Lower lobe of right lung (tissue), 2 donors: ENCODE measurements around the gene TTN. TPM values are rescaled to one million over a fixed set of nuclear protein-coding genes. Genes with fewer than 3 reads are reported as not detected.

Experiments
- ATAC-seq, 2 donors: fragments of 200-7000 bp; cut with Tn5 transposase; one replicate each; pipeline ENCODE4 v1.9.1; 2020 to 2022; ENCODE audit warnings: mild to moderate bottlenecking in 2 of 2, moderate library complexity in 2 of 2
- DNase-seq: peaks from one replicate; pipeline ENCODE4 v3.0.0-alpha.2; 2020
- H3K27ac ChIP-seq: fragments of 200-600 bp; one replicate; pipeline ENCODE4 v1.8.0; 2022
- H3K27me3 ChIP-seq: fragments of 200-600 bp; one replicate; pipeline ENCODE4 v1.8.0; 2022; ENCODE audit warnings: low read depth
- H3K36me3 ChIP-seq: fragments of 200-600 bp; one replicate; pipeline ENCODE4 v1.8.0; 2022; ENCODE audit warnings: mild to moderate bottlenecking
- H3K4me1 ChIP-seq: fragments of 200-600 bp; one replicate; pipeline ENCODE4 v1.8.0; 2022
- H3K4me3 ChIP-seq: fragments of 200-600 bp; one replicate; pipeline ENCODE4 v1.8.0; 2022; ENCODE audit warnings: mild to moderate bottlenecking
- H3K9me3 ChIP-seq: fragments of 200-600 bp; one replicate; pipeline ENCODE4 v1.8.0; 2022
- intact Hi-C: fragments of 100-400 bp; cut with DNase I; formaldehyde crosslinking; loops from one replicate; pipeline ENCODE4 v1.11.0; 2022
- total RNA-seq: library from RNA; stranded (reverse); fragmentation: NEBNext Ultra II Directional; extraction: Animal tissue kit (Norgen Biotek cat#: 25700); gene quantifications from one replicate; pipeline ENCODE4 v1.2.1, GENCODE V29; 2021
- TF ChIP-seq, protein P1 (sequence below): fragments of 200-600 bp; IDR thresholded peaks from one replicate; pipeline ENCODE4 v1.8.0; 2022; ENCODE audit warnings: antibody characterized with exemption, mild to moderate bottlenecking
- donor health status: DM: no; HTN: yes; CAD: no; lungs with severe emphysema.

The TTN gene
- total RNA-seq, 1 donor from 2014 or later: 40.3 TPM

- Histone ChIP-seq H3K4me3 (no peak overlapping the region), H3K27me3 (no peaks in the 10 kb centered on the region), H3K4me1 (no peaks in the 10 kb centered on the region), H3K27ac (no peak overlapping the region), H3K36me3 (no peaks in the 10 kb centered on the region), H3K9me3 (no peaks in the 10 kb centered on the region)
- ATAC-seq: no peak
- intact Hi-C loops: no loop called here
- TF ChIP-seq, protein P1, sequence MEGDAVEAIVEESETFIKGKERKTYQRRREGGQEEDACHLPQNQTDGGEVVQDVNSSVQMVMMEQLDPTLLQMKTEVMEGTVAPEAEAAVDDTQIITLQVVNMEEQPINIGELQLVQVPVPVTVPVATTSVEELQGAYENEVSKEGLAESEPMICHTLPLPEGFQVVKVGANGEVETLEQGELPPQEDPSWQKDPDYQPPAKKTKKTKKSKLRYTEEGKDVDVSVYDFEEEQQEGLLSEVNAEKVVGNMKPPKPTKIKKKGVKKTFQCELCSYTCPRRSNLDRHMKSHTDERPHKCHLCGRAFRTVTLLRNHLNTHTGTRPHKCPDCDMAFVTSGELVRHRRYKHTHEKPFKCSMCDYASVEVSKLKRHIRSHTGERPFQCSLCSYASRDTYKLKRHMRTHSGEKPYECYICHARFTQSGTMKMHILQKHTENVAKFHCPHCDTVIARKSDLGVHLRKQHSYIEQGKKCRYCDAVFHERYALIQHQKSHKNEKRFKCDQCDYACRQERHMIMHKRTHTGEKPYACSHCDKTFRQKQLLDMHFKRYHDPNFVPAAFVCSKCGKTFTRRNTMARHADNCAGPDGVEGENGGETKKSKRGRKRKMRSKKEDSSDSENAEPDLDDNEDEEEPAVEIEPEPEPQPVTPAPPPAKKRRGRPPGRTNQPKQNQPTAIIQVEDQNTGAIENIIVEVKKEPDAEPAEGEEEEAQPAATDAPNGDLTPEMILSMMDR: no peak
- DNase-seq: no peak
Observed at GRCh38 chr2:178800510-178800909, 6.7 kb downstream of the TTN start.

DNA sequence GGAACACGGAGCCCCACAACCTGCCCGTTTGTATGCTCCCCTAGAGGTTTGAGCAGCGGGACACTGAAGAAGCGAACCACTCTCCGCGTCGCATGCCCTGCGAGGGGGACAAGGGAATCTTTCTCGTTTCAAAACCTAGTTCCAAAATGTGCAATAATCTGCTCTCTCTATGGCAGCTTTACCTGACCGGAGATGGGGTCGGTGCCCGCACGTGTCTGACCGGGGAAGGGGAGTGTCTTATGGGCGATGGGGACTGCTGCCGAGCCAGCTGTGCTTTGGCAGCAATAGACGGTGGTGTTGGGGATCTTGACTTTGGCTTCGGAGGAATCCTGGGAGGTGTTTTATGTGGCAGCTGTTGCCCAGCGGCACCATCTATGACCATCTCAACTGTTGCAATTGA, 7.9 kb downstream of the TTN start:
- TF ChIP-seq, protein P1: no peak
- Histone ChIP-seq H3K4me1 (no peaks in the 10 kb centered on the region), H3K27me3 (no peaks in the 10 kb centered on the region), H3K9me3 (no peaks in the 10 kb centered on the region), H3K36me3 (peaks cover 2% of the 10 kb centered on the region), H3K27ac (no peak overlapping the region), H3K4me3 (no peak overlapping the region)
- intact Hi-C loops: no loop called here
- no peak for ATAC-seq
- DNase-seq: no peak

GRCh38 chr2:178796079-178796677, 11.0 kb downstream of the TTN start:
- no peak overlapping the region for H3K4me3 ChIP-seq
- H3K36me3 ChIP-seq: peaks cover 20% of the 10 kb centered on the region
- ATAC-seq (no peak), DNase-seq (no peak)
- no peak overlapping the region for H3K27ac ChIP-seq
- intact Hi-C loops: no loop called here
- TF ChIP-seq, protein P1: peak; percentile 63
- H3K4me1 ChIP-seq: no peaks in the 10 kb centered on the region
- H3K27me3 ChIP-seq: no peaks in the 10 kb centered on the region
- no peaks in the 10 kb centered on the region for H3K9me3 ChIP-seq

GRCh38 chr2:178787934-178788333, 19.3 kb downstream of the TTN start:
- peaks cover 7% of the 10 kb centered on the region for H3K36me3 ChIP-seq
- H3K9me3 ChIP-seq: no peaks in the 10 kb centered on the region
- no peaks in the 10 kb centered on the region for H3K27me3 ChIP-seq
- intact Hi-C loops: no loop called here
- no peaks in the 10 kb centered on the region for H3K4me1 ChIP-seq
- no peak overlapping the region for H3K27ac ChIP-seq
- TF ChIP-seq, protein P1: no peak
- DNase-seq (no peak), ATAC-seq (no peak)
- H3K4me3 ChIP-seq: no peak overlapping the region

GRCh38 chr2:178787155-178787554, 20.1 kb downstream of the TTN start:
- Histone ChIP-seq H3K4me3 (no peak overlapping the region), H3K27ac (no peak overlapping the region), H3K36me3 (peaks cover 8% of the 10 kb centered on the region), H3K9me3 (no peaks in the 10 kb centered on the region), H3K27me3 (no peaks in the 10 kb centered on the region), H3K4me1 (no peaks in the 10 kb centered on the region)
- intact Hi-C loops: no loop called here
- DNase-seq (no peak), ATAC-seq (no peak)
- TF ChIP-seq, protein P1: no peak
